Testis (tissue), 3 donors: ENCODE data around the gene KIF26B. TPM values are rescaled to one million over a fixed set of nuclear protein-coding genes. Genes with fewer than 3 reads are reported as not detected.

Experiments used
- DNase-seq: peaks from one replicate; pipeline ENCODE4 v3.0.0-alpha.2; 2019
- H3K27ac ChIP-seq, 2 donors: fragments of 200-600 bp; sonication (generic); one replicate each; pipeline ENCODE4 v1.5.1; 2019
- H3K27me3 ChIP-seq: fragments of 200-600 bp; sonication (generic); one replicate; pipeline ENCODE4 v1.5.1; 2019
- H3K36me3 ChIP-seq: fragments of 200-600 bp; sonication (generic); one replicate; pipeline ENCODE4 v1.5.1; 2017; ENCODE audit warnings: low read depth; ENCODE audit errors: missing control alignments
- H3K4me1 ChIP-seq: fragments of 200-600 bp; sonication (generic); one replicate; pipeline ENCODE4 v1.5.1; 2019
- H3K4me3 ChIP-seq, 2 donors: fragments of 200-600 bp; sonication (generic); one replicate each; pipeline ENCODE4 v1.5.1; 2017 to 2019
- H3K9me3 ChIP-seq: fragments of 200-600 bp; sonication (generic); one replicate; pipeline ENCODE4 v1.5.1; 2017
- CTCF ChIP-seq, 3 experiments: fragments of 450-650 bp in 2 of 3; fragments of 200-600 bp in 1 of 3; sonication (generic) in 1 of 3; IDR thresholded peaks; one replicate each; pipeline ENCODE4 v1.5.1; 2016 to 2019; ENCODE audit warnings: antibody characterized with exemption in 3 of 3, mild to moderate bottlenecking in 2 of 3, moderate library complexity in 1 of 3
- POLR2A ChIP-seq: fragments of 450-650 bp; IDR thresholded peaks from one replicate; pipeline ENCODE4 v1.6.1; 2017; ENCODE audit warnings: antibody characterized with exemption, mild to moderate bottlenecking, moderate library complexity
- WGBS, 2 donors: methylation state at CpG; one replicate each; pipeline ENCODE4 v1.1.5; 2018; 5-methylcytosine and 5-hydroxymethylcytosine counted together
- intact Hi-C: fragments of 100-400 bp; cut with DNase I; formaldehyde crosslinking; loops from one replicate; pipeline ENCODE4 v1.15.1; 2023; ENCODE audit warnings: low total_unique reads
- polyA plus RNA-seq: library from polyadenylated mRNA; stranded (reverse); fragments of 350-450 nt; fragmentation: Illumina TruSeq; extraction: RNeasy Lipid Tissue Mini Kit (QIAGEN cat#74804); gene quantifications from one replicate; pipeline ENCODE4 v1.2.3, GENCODE V29; 2014; ENCODE audit warnings: low read depth, low replicate concordance; ENCODE audit not compliant: insufficient read depth
- total RNA-seq, 2 donors: library from RNA; depleted of rRNA; stranded (reverse); fragments of >200 nt; gene quantifications; one replicate each; pipeline ENCODE4 v1.2.3, GENCODE V29; 2016

KIF26B gene
- total and polyA plus RNA-seq, 3 donors from 2014 or later: 3.0 to 4.8 (median 3.1) TPM

GRCh38 chr1:245337829-245338484 lies 183.2 kb downstream of the KIF26B start:
- intact Hi-C loops: no loop called here
- no peak overlapping the region for H3K27ac ChIP-seq
- no peak overlapping the region for H3K4me3 ChIP-seq
- 74 to 76% methylated on average over 10 of the region's 10 CpGs for WGBS, 2 donors
- no peak for DNase-seq
- no peaks in the 10 kb centered on the region for H3K9me3 ChIP-seq
- no peaks in the 10 kb centered on the region for H3K27me3 ChIP-seq
- no peaks in the 10 kb centered on the region for H3K36me3 ChIP-seq
- no peaks in the 10 kb centered on the region for H3K4me1 ChIP-seq
- TF ChIP-seq POLR2A: no peak
- no peak for TF ChIP-seq CTCF (IDR thresholded peaks at IDR 0.05)

DNA sequence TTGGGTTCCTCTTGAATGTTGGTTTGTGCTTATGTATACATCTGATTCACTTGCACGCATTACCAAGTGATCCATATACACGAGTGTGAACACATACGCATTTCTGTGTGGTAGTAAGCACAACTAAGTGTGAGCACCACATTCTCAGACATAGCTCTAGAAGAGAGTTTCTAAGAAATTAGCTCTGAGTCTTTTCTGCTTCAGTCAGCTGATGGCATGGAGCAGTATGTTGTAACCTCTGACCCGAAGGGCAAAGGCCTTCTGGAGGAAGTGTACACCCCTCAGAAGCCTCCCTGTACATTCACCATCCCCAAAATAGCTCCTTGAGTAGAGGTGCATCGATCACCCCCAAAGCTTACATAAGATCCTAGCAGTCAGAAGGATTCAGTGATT lies 183.7 kb downstream of the KIF26B start:
- intact Hi-C loops: no loop called here
- WGBS, 2 donors: 86 to 89% methylated on average over 4 to 5 of the region's 5 CpGs
- H3K36me3 ChIP-seq: no peaks in the 10 kb centered on the region
- TF ChIP-seq CTCF (IDR thresholded peaks at IDR 0.05): no peak
- H3K27ac ChIP-seq: no peak overlapping the region
- H3K27me3 ChIP-seq: no peaks in the 10 kb centered on the region
- H3K9me3 ChIP-seq: no peaks in the 10 kb centered on the region
- H3K4me3 ChIP-seq: no peak overlapping the region
- DNase-seq: no peak
- no peaks in the 10 kb centered on the region for H3K4me1 ChIP-seq

DNA sequence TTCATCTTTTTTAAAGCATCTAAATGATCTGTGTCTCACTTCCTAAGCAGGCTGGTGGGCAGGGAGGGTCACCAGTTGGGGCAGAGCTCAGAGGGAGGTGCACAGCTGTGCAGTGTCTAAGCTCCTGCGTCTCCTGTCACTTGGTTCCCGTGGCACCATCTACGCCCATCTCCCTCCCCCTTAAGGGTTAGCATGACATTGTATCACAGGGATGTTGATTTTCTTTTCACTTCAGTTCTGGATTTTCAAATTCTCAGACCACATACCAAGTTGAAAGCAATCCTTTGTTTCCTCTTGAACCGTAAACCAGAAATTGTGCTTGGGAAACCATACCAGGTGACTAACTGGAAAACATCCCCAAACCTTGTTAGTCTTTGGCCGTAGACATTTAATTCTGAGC lies 187.0 kb downstream of the KIF26B start:
- Histone ChIP-seq H3K9me3 (no peaks in the 10 kb centered on the region), H3K4me3 (no peak overlapping the region), H3K27me3 (no peaks in the 10 kb centered on the region), H3K4me1 (no peaks in the 10 kb centered on the region), H3K36me3 (no peaks in the 10 kb centered on the region), H3K27ac (no peak overlapping the region)
- DNase-seq: no peak
- 92 to 94% methylated on average over 5 of the region's 5 CpGs for WGBS, 2 donors
- intact Hi-C loops: no loop called here
- TF ChIP-seq POLR2A: no peak
- TF ChIP-seq CTCF (IDR thresholded peaks at IDR 0.05): no peak

GRCh38 chr1:245345191-245345884 lies 190.6 kb downstream of the KIF26B start:
- Histone ChIP-seq H3K27me3 (no peaks in the 10 kb centered on the region), H3K27ac (no peak overlapping the region), H3K4me1 (no peaks in the 10 kb centered on the region), H3K36me3 (no peaks in the 10 kb centered on the region), H3K4me3 (peak overlapping the region; percentile 6 to 12), H3K9me3 (no peaks in the 10 kb centered on the region)
- 57 to 68% methylated on average over 24 to 25 of the region's 25 CpGs for WGBS, 2 donors
- TF ChIP-seq CTCF (IDR thresholded peaks at IDR 0.05): no peak
- no peak for TF ChIP-seq POLR2A
- no peak for DNase-seq
- intact Hi-C loops: no loop called here

- no peak for TF ChIP-seq CTCF (IDR thresholded peaks at IDR 0.05)
- TF ChIP-seq POLR2A: no peak
- no peaks in the 10 kb centered on the region for H3K4me1 ChIP-seq
- intact Hi-C loops: no loop called here
- H3K27me3 ChIP-seq: no peaks in the 10 kb centered on the region
- H3K27ac ChIP-seq: no peak overlapping the region
- no peaks in the 10 kb centered on the region for H3K36me3 ChIP-seq
- WGBS, 2 donors: 88 to 92% methylated on average over 9 of the region's 9 CpGs
- no peak for DNase-seq
- no peaks in the 10 kb centered on the region for H3K9me3 ChIP-seq
- no peak overlapping the region for H3K4me3 ChIP-seq
Observed at GRCh38 chr1:245348626-245349025, 193.8 kb downstream of the KIF26B start.
